Rectal smooth muscle tissue (tissue), 1 donor: ENCODE data around the gene SH3BP2.

Experiments
- H3K27ac ChIP-seq: one replicate; pipeline ENCODE4 v1.7.0; 2013; ENCODE audit warnings: low read depth, low read length, inconsistent platforms
- H3K27me3 ChIP-seq: one replicate; pipeline ENCODE4 v1.7.0; 2013; ENCODE audit warnings: low read length; ENCODE audit not compliant: control insufficient read depth, insufficient read depth
- H3K36me3 ChIP-seq: one replicate; pipeline ENCODE4 v1.7.0; 2013; ENCODE audit warnings: low read length; ENCODE audit not compliant: control insufficient read depth, insufficient read depth
- H3K4me1 ChIP-seq: one replicate; pipeline ENCODE4 v1.7.0; 2013; ENCODE audit warnings: low read length; ENCODE audit not compliant: control insufficient read depth, insufficient read depth
- H3K4me3 ChIP-seq: one replicate; pipeline ENCODE4 v1.7.0; 2013; ENCODE audit warnings: low read length
- H3K9ac ChIP-seq: one replicate; pipeline ENCODE4 v1.7.0; 2013; ENCODE audit warnings: low read length

The SH3BP2 gene

GRCh38 chr4:2816401-2816954, 23.6 kb downstream of the SH3BP2 start:
- H3K27me3 ChIP-seq, result no peaks in the 10 kb centered on the region
- no peak overlapping the region for H3K9ac ChIP-seq
- H3K36me3 ChIP-seq, result no peaks in the 10 kb centered on the region
- no peaks in the 10 kb centered on the region for H3K4me1 ChIP-seq
- H3K27ac ChIP-seq, result no peak overlapping the region
- no peak overlapping the region for H3K4me3 ChIP-seq

- H3K27me3 ChIP-seq, result no peaks in the 10 kb centered on the region
- H3K4me3 ChIP-seq, result peak overlapping the region; percentile 63
- no peak overlapping the region for H3K9ac ChIP-seq
- H3K27ac ChIP-seq, result no peak overlapping the region
- H3K36me3 ChIP-seq, result no peaks in the 10 kb centered on the region
- no peaks in the 10 kb centered on the region for H3K4me1 ChIP-seq
Observed at GRCh38 chr4:2817137-2817536, 24.3 kb downstream of the SH3BP2 start.

- Histone ChIP-seq H3K36me3 (no peaks in the 10 kb centered on the region), H3K27me3 (no peaks in the 10 kb centered on the region), H3K9ac (no peak overlapping the region), H3K4me3 (peak overlapping the region; percentile 63), H3K27ac (no peak overlapping the region), H3K4me1 (no peaks in the 10 kb centered on the region)
Observed at GRCh38 chr4:2817701-2818350, 24.9 kb downstream of the SH3BP2 start.

- Histone ChIP-seq H3K4me1 (no peaks in the 10 kb centered on the region), H3K36me3 (no peaks in the 10 kb centered on the region), H3K27ac (no peak overlapping the region), H3K4me3 (peak overlapping the region; percentile 48), H3K9ac (no peak overlapping the region), H3K27me3 (no peaks in the 10 kb centered on the region)
Observed at GRCh38 chr4:2818351-2818939, 25.6 kb downstream of the SH3BP2 start.

GRCh38 chr4:2819244-2820215, 26.6 kb downstream of the SH3BP2 start:
- Histone ChIP-seq H3K27me3 (no peaks in the 10 kb centered on the region), H3K9ac (no peak overlapping the region), H3K36me3 (peaks cover 4% of the 10 kb centered on the region), H3K4me1 (no peaks in the 10 kb centered on the region), H3K4me3 (no peak overlapping the region), H3K27ac (no peak overlapping the region)

GRCh38 chr4:2820216-2820982, 27.5 kb downstream of the SH3BP2 start:
- no peaks in the 10 kb centered on the region for H3K4me1 ChIP-seq
- no peak overlapping the region for H3K9ac ChIP-seq
- no peak overlapping the region for H3K4me3 ChIP-seq
- peaks cover 6% of the 10 kb centered on the region for H3K36me3 ChIP-seq
- no peak overlapping the region for H3K27ac ChIP-seq
- no peaks in the 10 kb centered on the region for H3K27me3 ChIP-seq

GRCh38 chr4:2822461-2823300, 29.8 kb downstream of the SH3BP2 start:
- Histone ChIP-seq H3K4me3 (no peak overlapping the region), H3K36me3 (peaks cover 13% of the 10 kb centered on the region)

GRCh38 chr4:2823301-2823670, 30.4 kb downstream of the SH3BP2 start:
- Histone ChIP-seq H3K27me3 (no peaks in the 10 kb centered on the region), H3K27ac (no peak overlapping the region), H3K9ac (no peak overlapping the region), H3K36me3 (peaks cover 13% of the 10 kb centered on the region), H3K4me3 (no peak overlapping the region), H3K4me1 (no peaks in the 10 kb centered on the region)

More at GRCh38 chr4:2822461-2823300, 29.8 kb downstream of the SH3BP2 start:
- Histone ChIP-seq H3K27ac (no peak overlapping the region), H3K27me3 (no peaks in the 10 kb centered on the region), H3K9ac (no peak overlapping the region), H3K4me1 (no peaks in the 10 kb centered on the region)

GRCh38 chr4:2823671-2824328, 30.9 kb downstream of the SH3BP2 start:
- Histone ChIP-seq H3K27me3 (no peaks in the 10 kb centered on the region), H3K9ac (no peak overlapping the region), H3K4me1 (no peaks in the 10 kb centered on the region), H3K36me3 (peaks cover 13% of the 10 kb centered on the region), H3K4me3 (no peak overlapping the region), H3K27ac (no peak overlapping the region)

GRCh38 chr4:2824329-2824835, 31.5 kb downstream of the SH3BP2 start:
- no peak overlapping the region for H3K9ac ChIP-seq
- H3K27me3 ChIP-seq, result no peaks in the 10 kb centered on the region
- no peak overlapping the region for H3K4me3 ChIP-seq
- no peaks in the 10 kb centered on the region for H3K4me1 ChIP-seq
- no peak overlapping the region for H3K27ac ChIP-seq
- peaks cover 13% of the 10 kb centered on the region for H3K36me3 ChIP-seq
